B cell (primary cell): ENCODE measurements around the gene TNRC6B.

Experiments
- EZH2 ChIP-seq: IDR thresholded peaks from 2 replicates; pipeline ENCODE4 v1.6.1; 2012; ENCODE audit warnings: borderline replicate concordance, low read depth, mild to moderate bottlenecking, moderate library complexity, low read length; ENCODE audit not compliant: insufficient read depth, poor library complexity, severe bottlenecking
- TF ChIP-seq, protein P1 (sequence below): fragments of 200-600 bp; IDR thresholded peaks from one replicate; pipeline ENCODE4 v1.8.0; 2022; ENCODE audit warnings: antibody characterized with exemption, mild to moderate bottlenecking

DNA sequence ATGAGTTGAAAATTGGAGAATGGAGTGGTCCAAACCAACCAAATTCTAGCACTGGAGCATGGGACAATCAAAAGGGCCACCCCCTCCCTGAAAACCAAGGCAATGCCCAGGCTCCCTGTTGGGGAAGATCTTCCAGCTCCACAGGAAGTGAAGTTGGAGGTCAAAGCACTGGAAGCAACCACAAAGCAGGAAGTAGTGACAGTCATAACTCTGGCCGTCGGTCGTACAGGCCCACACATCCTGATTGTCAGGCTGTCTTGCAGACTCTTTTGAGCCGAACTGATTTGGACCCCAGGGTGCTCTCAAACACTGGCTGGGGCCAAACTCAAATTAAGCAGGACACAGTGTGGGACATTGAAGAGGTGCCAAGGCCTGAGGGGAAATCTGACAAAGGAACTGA is 88.1 kb downstream of the TNRC6B start:
- TF ChIP-seq, protein P1, sequence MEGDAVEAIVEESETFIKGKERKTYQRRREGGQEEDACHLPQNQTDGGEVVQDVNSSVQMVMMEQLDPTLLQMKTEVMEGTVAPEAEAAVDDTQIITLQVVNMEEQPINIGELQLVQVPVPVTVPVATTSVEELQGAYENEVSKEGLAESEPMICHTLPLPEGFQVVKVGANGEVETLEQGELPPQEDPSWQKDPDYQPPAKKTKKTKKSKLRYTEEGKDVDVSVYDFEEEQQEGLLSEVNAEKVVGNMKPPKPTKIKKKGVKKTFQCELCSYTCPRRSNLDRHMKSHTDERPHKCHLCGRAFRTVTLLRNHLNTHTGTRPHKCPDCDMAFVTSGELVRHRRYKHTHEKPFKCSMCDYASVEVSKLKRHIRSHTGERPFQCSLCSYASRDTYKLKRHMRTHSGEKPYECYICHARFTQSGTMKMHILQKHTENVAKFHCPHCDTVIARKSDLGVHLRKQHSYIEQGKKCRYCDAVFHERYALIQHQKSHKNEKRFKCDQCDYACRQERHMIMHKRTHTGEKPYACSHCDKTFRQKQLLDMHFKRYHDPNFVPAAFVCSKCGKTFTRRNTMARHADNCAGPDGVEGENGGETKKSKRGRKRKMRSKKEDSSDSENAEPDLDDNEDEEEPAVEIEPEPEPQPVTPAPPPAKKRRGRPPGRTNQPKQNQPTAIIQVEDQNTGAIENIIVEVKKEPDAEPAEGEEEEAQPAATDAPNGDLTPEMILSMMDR, result no peak
- TF ChIP-seq EZH2, result no peak
